Neuronal stem cell (in vitro differentiated cells): Measurements from ENCODE around the gene CDH2.

ENCODE experiments used
- DNase-seq: peaks from one replicate; pipeline ENCODE4 v3.0.0-alpha.2; 2013; ENCODE audit warnings: low spot score
- H2AFZ ChIP-seq: one replicate; pipeline ENCODE4 v1.6.1; 2013; ENCODE audit warnings: mild to moderate bottlenecking, low read length, inconsistent platforms
- H2AK5ac ChIP-seq: 2 replicates; pipeline ENCODE4 v1.6.1; 2013; ENCODE audit warnings: low read depth, mild to moderate bottlenecking, inconsistent platforms, low read length, moderate library complexity, mixed read lengths
- H2BK120ac ChIP-seq: 2 replicates; pipeline ENCODE4 v1.6.1; 2013; ENCODE audit warnings: low read depth, mild to moderate bottlenecking, inconsistent platforms, low read length, moderate library complexity, mixed read lengths
- H2BK12ac ChIP-seq: one replicate; pipeline ENCODE4 v1.6.1; 2013; ENCODE audit warnings: low read length, inconsistent platforms
- H2BK15ac ChIP-seq: 2 replicates; pipeline ENCODE4 v1.6.1; 2013; ENCODE audit warnings: mild to moderate bottlenecking, low read length, inconsistent platforms, mixed read lengths
- H2BK5ac ChIP-seq: one replicate; pipeline ENCODE4 v1.6.1; 2013; ENCODE audit warnings: inconsistent platforms, mild to moderate bottlenecking, low read length, moderate library complexity
- H3K14ac ChIP-seq: one replicate; pipeline ENCODE4 v1.6.1; 2013; ENCODE audit warnings: low read length, inconsistent platforms
- H3K18ac ChIP-seq: 2 replicates; pipeline ENCODE4 v1.6.1; 2013; ENCODE audit warnings: low read length, inconsistent platforms
- H3K23ac ChIP-seq: 2 replicates; pipeline ENCODE4 v1.6.1; 2013; ENCODE audit warnings: low read depth, mild to moderate bottlenecking, mixed read lengths, low read length, inconsistent platforms; ENCODE audit not compliant: poor library complexity
- H3K27ac ChIP-seq: replicated peaks from 3 replicates; pipeline ENCODE4 v1.5.1; 2013; ENCODE audit warnings: low read length, inconsistent platforms
- H3K27me3 ChIP-seq, 3 experiments: 2 replicates each; pipeline ENCODE4 v1.6.1; 2013; ENCODE audit warnings: low read length in 3 of 3, mild to moderate bottlenecking in 2 of 3, inconsistent platforms in 1 of 3, low read depth in 1 of 3, mixed read lengths in 1 of 3, moderate library complexity in 1 of 3; ENCODE audit not compliant: control insufficient read depth in 3 of 3, insufficient read depth in 3 of 3
- H3K36me3 ChIP-seq, 2 donors: replicated peaks in 1 of 2; 2 replicates each; pipeline ENCODE4 v1.6.1; 2013; ENCODE audit warnings: low read length in 2 of 2; ENCODE audit not compliant: control insufficient read depth in 2 of 2, insufficient read depth in 2 of 2
- H3K4ac ChIP-seq: 2 replicates; pipeline ENCODE4 v1.6.1; 2013; ENCODE audit warnings: inconsistent platforms, mild to moderate bottlenecking, low read length, moderate library complexity
- H3K4me1 ChIP-seq, 2 donors: 1 replicate in 1 of 2; 2 replicates in 1 of 2; pipeline ENCODE4 v1.6.1; 2013; ENCODE audit warnings: low read length in 2 of 2, low read depth in 1 of 2; ENCODE audit not compliant: control insufficient read depth in 2 of 2, insufficient read depth in 1 of 2
- H3K4me2 ChIP-seq: one replicate; pipeline ENCODE4 v1.6.1; 2013; ENCODE audit warnings: mild to moderate bottlenecking, low read length, inconsistent platforms; ENCODE audit not compliant: insufficient read depth, poor library complexity, severe bottlenecking
- H3K4me3 ChIP-seq, 2 donors: 2 replicates each; pipeline ENCODE4 v1.5.1; 2013; ENCODE audit warnings: low read length in 2 of 2, mild to moderate bottlenecking in 2 of 2, inconsistent platforms in 1 of 2, moderate library complexity in 1 of 2
- H3K79me1 ChIP-seq: one replicate; pipeline ENCODE4 v1.6.1; 2013; ENCODE audit warnings: low read depth, mild to moderate bottlenecking, inconsistent platforms, low read length, moderate library complexity
- H3K9ac ChIP-seq: one replicate; pipeline ENCODE4 v1.6.1; 2013; ENCODE audit warnings: mild to moderate bottlenecking, low read depth, low read length, inconsistent platforms; ENCODE audit not compliant: poor library complexity
- H3K9me3 ChIP-seq, 2 donors: replicated peaks in 1 of 2; 2 replicates each; pipeline versions ENCODE3 to v1.6.1; 2013; ENCODE audit warnings: low read length in 2 of 2, mild to moderate bottlenecking in 2 of 2, inconsistent platforms in 1 of 2, low read depth in 1 of 2, mixed read lengths in 1 of 2, moderate library complexity in 1 of 2; ENCODE audit not compliant: control insufficient read depth in 2 of 2, insufficient read depth in 1 of 2
- H4K8ac ChIP-seq: one replicate; pipeline ENCODE4 v1.6.1; 2013; ENCODE audit warnings: low read depth, mild to moderate bottlenecking, inconsistent platforms, low read length, moderate library complexity
- H4K91ac ChIP-seq: one replicate; pipeline ENCODE4 v1.6.1; 2013; ENCODE audit warnings: low read length, low read depth, mild to moderate bottlenecking, inconsistent platforms; ENCODE audit not compliant: poor library complexity
- WGBS, 2 donors: extraction: QIAGEN DNeasy Blood & Tissue Kit; methylation state at CpG; one replicate each; pipeline ENCODE4 v1.1.7; 2013; ENCODE audit warnings: missing lambda C conversion rate in 2 of 2, mixed read lengths in 1 of 2; ENCODE audit not compliant: insufficient read length in 2 of 2, insufficient replicate concordance in 1 of 2; ENCODE audit errors: extremely low coverage in 2 of 2; 5-methylcytosine and 5-hydroxymethylcytosine counted together

The CDH2 gene

DNA sequence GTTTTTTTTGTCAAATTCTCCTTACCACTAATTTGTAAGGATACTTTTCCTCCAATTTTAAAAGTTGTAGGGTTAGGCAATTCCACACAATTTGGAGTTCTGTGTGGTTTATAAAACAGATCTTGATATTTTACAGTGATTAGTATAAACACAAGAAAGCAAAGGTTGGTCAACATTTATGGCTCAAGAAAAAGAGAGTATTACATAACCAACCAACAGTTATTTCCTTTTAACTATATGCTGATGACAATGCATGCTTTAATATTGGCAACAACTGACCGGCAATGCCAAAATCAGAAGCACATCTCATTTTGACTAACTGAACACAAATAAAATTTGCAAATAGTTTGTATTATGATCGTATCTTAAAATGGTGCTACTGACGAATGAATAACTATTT, 137.2 kb downstream of the CDH2 start:
- no peak overlapping the region for H2AK5ac ChIP-seq
- H3K18ac ChIP-seq = no peak overlapping the region
- H3K36me3 ChIP-seq = peaks cover 0 to 18% of the 10 kb centered on the region in 2 donors
- no peak overlapping the region for H3K14ac ChIP-seq
- H3K23ac ChIP-seq = no peak overlapping the region
- no peak overlapping the region for H3K4me3 ChIP-seq
- no peak overlapping the region for H2BK12ac ChIP-seq
- H3K79me1 ChIP-seq = peaks cover 3% of the 10 kb centered on the region
- H2BK120ac ChIP-seq = no peak overlapping the region
- peaks cover 23 to 68% of the 10 kb centered on the region in 2 donors for H3K4me1 ChIP-seq
- no peak overlapping the region for H3K4ac ChIP-seq
- no CpG with 5 or more reads among the region's 3 CpGs for WGBS, 2 donors
- no peak overlapping the region for H2BK15ac ChIP-seq
- no peaks in the 10 kb centered on the region for H3K27me3 ChIP-seq
- no peak for DNase-seq
- no peaks in the 10 kb centered on the region for H3K9me3 ChIP-seq
- H3K27ac ChIP-seq = no peak overlapping the region
- no peak overlapping the region for H4K8ac ChIP-seq
- no peak overlapping the region for H3K4me2 ChIP-seq
- H2BK5ac ChIP-seq = no peak overlapping the region
- H4K91ac ChIP-seq = no peak overlapping the region
- no peak overlapping the region for H2AFZ ChIP-seq
- H3K9ac ChIP-seq = no peak overlapping the region

DNA sequence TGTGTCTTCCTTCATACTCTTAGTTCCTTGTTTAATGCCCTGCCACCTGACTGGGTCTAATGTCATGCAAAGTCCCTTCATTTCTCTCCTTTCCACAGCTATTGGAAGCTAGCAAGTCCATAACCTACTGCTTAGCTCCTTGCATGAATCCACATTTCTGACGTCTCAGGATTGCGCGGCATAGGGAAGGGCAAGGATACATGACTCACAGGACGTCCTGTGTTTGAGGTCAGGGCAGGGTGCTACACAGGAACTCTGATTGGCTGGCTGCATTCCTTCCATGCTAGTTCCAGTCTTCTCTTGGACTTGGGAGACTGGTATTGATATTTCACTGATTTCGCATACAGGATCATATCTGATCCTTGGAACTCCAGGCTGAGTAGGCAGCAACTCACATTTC, 137.9 kb downstream of the CDH2 start:
- DNase-seq = no peak
- Histone ChIP-seq H3K27ac (peak overlapping the region; percentile 7), H2AFZ (no peak overlapping the region), H3K9ac (no peak overlapping the region), H2AK5ac (no peak overlapping the region), H3K4ac (no peak overlapping the region), H3K4me1 (peaks cover 23 to 71% of the 10 kb centered on the region in 2 donors), H4K91ac (no peak overlapping the region), H3K79me1 (peaks cover 3% of the 10 kb centered on the region), H3K23ac (peak overlapping the region; percentile 34), H3K14ac (no peak overlapping the region), H2BK5ac (no peak overlapping the region), H3K4me3 (no peak overlapping the region), H2BK15ac (no peak overlapping the region), H3K36me3 (peaks cover 0 to 18% of the 10 kb centered on the region in 2 donors), H3K27me3 (no peaks in the 10 kb centered on the region), H2BK12ac (no peak overlapping the region), H4K8ac (no peak overlapping the region), H3K18ac (peak overlapping the region; percentile 88), H3K9me3 (no peaks in the 10 kb centered on the region), H2BK120ac (no peak overlapping the region), H3K4me2 (no peak overlapping the region)
- WGBS, 2 donors = no CpG with 5 or more reads among the region's 5 CpGs

DNA sequence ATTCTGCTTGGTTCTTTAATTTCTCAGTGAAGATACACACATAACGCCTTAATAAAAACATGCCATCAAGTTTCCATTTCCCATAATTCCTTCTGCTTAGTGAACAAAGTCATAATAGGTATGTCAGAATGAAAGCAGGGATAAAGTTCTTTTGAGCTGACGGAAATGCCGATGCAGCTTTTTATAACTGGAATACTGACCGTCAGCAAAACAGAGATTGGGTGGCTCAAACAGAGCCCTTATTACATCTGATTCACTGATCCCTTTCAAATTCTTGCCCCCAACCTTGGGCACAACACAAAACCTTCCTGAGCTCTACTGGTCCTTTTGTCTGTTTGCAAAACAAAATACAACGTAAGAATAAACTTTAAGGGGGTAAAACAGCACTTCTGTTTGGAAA, 140.4 kb downstream of the CDH2 start:
- Histone ChIP-seq H2AFZ (no peak overlapping the region), H3K4me2 (peak overlapping the region; percentile 18), H3K4me3 (no peak overlapping the region), H3K18ac (no peak overlapping the region), H3K4me1 (peaks cover 27 to 72% of the 10 kb centered on the region in 2 donors), H3K36me3 (peaks cover 0 to 16% of the 10 kb centered on the region in 2 donors), H3K14ac (no peak overlapping the region), H2BK12ac (no peak overlapping the region), H4K91ac (no peak overlapping the region), H2BK15ac (no peak overlapping the region), H3K9me3 (no peaks in the 10 kb centered on the region), H2AK5ac (no peak overlapping the region), H3K79me1 (peaks cover 3% of the 10 kb centered on the region), H2BK5ac (no peak overlapping the region), H3K27ac (peak overlapping the region; percentile 44), H4K8ac (no peak overlapping the region), H3K27me3 (no peaks in the 10 kb centered on the region), H3K23ac (no peak overlapping the region), H2BK120ac (no peak overlapping the region), H3K9ac (no peak overlapping the region), H3K4ac (no peak overlapping the region)
- no CpG with 5 or more reads among the region's 5 CpGs for WGBS, 2 donors
- DNase-seq = peak; percentile 71

DNA sequence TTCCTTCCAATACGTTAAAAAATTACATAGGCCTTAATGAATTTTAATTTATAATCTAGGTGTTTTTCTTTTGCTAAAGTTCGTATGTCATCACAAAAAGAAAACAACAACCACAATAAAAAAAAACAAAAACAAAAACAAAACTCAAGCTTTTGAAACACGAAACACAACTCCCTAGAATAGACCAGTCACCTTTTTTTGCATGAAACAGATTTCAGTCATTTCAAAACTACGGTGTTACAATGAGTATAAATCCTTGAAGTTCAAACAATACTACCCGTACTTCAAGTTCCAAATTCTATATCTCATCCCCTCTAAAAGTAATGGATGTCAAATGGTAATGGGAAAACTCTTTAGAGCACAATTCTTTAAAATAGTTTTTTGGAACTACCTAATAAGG, 142.4 kb downstream of the CDH2 start:
- H2AK5ac ChIP-seq = no peak overlapping the region
- H3K9ac ChIP-seq = no peak overlapping the region
- H3K9me3 ChIP-seq = no peaks in the 10 kb centered on the region
- H3K27me3 ChIP-seq = no peaks in the 10 kb centered on the region
- no peak overlapping the region for H3K18ac ChIP-seq
- no peak overlapping the region for H2BK12ac ChIP-seq
- no peak overlapping the region for H4K8ac ChIP-seq
- H3K23ac ChIP-seq = no peak overlapping the region
- H2BK120ac ChIP-seq = no peak overlapping the region
- WGBS, 2 donors = 100% methylated on average over 1 of the region's 5 CpGs; no CpG with 5 or more reads in 1 of the 2 donors
- no peak overlapping the region for H3K4ac ChIP-seq
- no peak overlapping the region for H2AFZ ChIP-seq
- no peak for DNase-seq
- H3K36me3 ChIP-seq = peaks cover 0 to 11% of the 10 kb centered on the region in 2 donors
- H3K79me1 ChIP-seq = peaks cover 3% of the 10 kb centered on the region
- H3K14ac ChIP-seq = no peak overlapping the region
- H4K91ac ChIP-seq = no peak overlapping the region
- H3K4me3 ChIP-seq = no peak overlapping the region
- no peak overlapping the region for H3K27ac ChIP-seq
- H3K4me1 ChIP-seq = peaks cover 24 to 60% of the 10 kb centered on the region in 2 donors
- H2BK15ac ChIP-seq = no peak overlapping the region
- no peak overlapping the region for H2BK5ac ChIP-seq
- no peak overlapping the region for H3K4me2 ChIP-seq
